Upper lobe of left lung (tissue), 6 donors: ENCODE measurements around the gene C11orf52. TPM values are rescaled to one million over a fixed set of nuclear protein-coding genes. Genes with fewer than 3 reads are reported as not detected.

Experiments used
- ATAC-seq, 2 donors: fragments of 200-7000 bp; cut with Tn5 transposase; one replicate each; pipeline ENCODE4 v1.9.1; 2022; ENCODE audit warnings: mild to moderate bottlenecking in 2 of 2, moderate library complexity in 2 of 2; ENCODE audit not compliant: low FRiP score in 2 of 2
- DNase-seq, 2 donors: peaks; one replicate each; pipeline ENCODE4 v3.0.0-alpha.2; 2019 to 2020
- H3K27ac ChIP-seq, 4 donors: fragments of 200-600 bp; sonication (generic); one replicate each; pipeline ENCODE4 v1.5.1; 2016 to 2019
- H3K27me3 ChIP-seq, 4 donors: fragments of 200-600 bp; sonication (generic); one replicate each; pipeline ENCODE4 v1.5.1; 2017 to 2019
- H3K36me3 ChIP-seq, 4 donors: fragments of 200-600 bp; sonication (generic); one replicate each; pipeline ENCODE4 v1.5.1; 2016 to 2019
- H3K4me1 ChIP-seq, 4 donors: fragments of 200-600 bp; sonication (generic); one replicate each; pipeline ENCODE4 v1.5.1; 2018 to 2019
- H3K4me3 ChIP-seq, 4 donors: fragments of 200-600 bp; sonication (generic); one replicate each; pipeline ENCODE4 v1.5.1; 2017 to 2019; ENCODE audit warnings: mild to moderate bottlenecking in 2 of 4, moderate library complexity in 1 of 4
- H3K9me3 ChIP-seq, 4 donors: fragments of 200-600 bp; sonication (generic); one replicate each; pipeline ENCODE4 v1.5.1; 2018 to 2019
- EP300 ChIP-seq, 4 donors: sonication (generic); formaldehyde crosslinking; IDR thresholded peaks; one replicate each; pipeline ENCODE4 v1.5.1; 2017; ENCODE audit warnings: antibody characterized with exemption in 4 of 4, control low read depth in 2 of 4
- POLR2A ChIP-seq, 4 donors: fragments of 450-650 bp; IDR thresholded peaks; one replicate each; pipeline ENCODE4 v1.5.1; 2016 to 2017; ENCODE audit warnings: antibody characterized with exemption in 4 of 4, mild to moderate bottlenecking in 2 of 4
- POLR2AphosphoS5 ChIP-seq, 2 donors: sonication (generic); formaldehyde crosslinking; IDR thresholded peaks; one replicate each; pipeline ENCODE4 v1.5.1; 2017; ENCODE audit warnings: antibody characterized with exemption in 2 of 2
- WGBS, 2 donors: methylation state at CpG; one replicate each; pipeline ENCODE4 v1.1.5; 2017 to 2018; 5-methylcytosine and 5-hydroxymethylcytosine counted together
- total RNA-seq, 6 donors: library from RNA; depleted of rRNA in 4 of 6; stranded (reverse); fragments of >200 nt in 4 of 6; gene quantifications; one replicate each; pipeline versions ENCODE4 v1.1.0 to v1.2.1, GENCODE V29; 2016 to 2021
- TF ChIP-seq, protein P1 (sequence below), 6 experiments: fragments of 450-650 bp in 4 of 6; fragments of 200-600 bp in 2 of 6; sonication (generic) in 2 of 6; IDR thresholded peaks; one replicate each; pipeline ENCODE4 v1.5.1; 2016 to 2019; ENCODE audit warnings: antibody characterized with exemption in 6 of 6
- donor health status: DM: no; HTN: no; CAD: no; lungs with moderate emphysema.
- donor health status: DM: no; HTN: yes; CAD: no; lungs with severe emphysema.

The C11orf52 gene
- total RNA-seq, 6 donors from 2014 or later: 7.1 to 26.7 (median 11.3) TPM

DNA sequence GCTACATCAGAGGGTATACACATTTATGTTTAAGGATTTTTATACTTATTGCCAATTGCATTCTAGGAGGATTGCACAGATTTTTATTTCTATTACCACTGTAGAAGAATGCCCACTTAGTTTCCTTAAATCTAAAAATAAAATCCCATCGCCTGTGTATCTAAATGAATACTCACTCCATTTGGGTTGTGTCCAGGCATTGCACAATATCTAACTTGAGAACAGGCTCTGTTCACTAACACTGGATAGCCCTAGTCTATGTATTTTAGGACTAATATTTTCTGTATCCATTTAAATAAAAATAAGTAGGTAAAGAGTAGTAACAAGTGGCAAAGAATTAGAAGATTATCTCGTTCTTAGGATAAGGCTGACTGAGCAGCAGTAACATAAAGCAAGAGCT lies 4.1 kb downstream of the C11orf52 start:
- no peaks in the 10 kb centered on the region for H3K9me3 ChIP-seq
- DNase-seq: peak in 1 of 2 donors; percentile 74
- TF ChIP-seq POLR2A (IDR thresholded peaks at IDR 0.05): no peak
- peak in 1 of 2 donors; percentile 49 for TF ChIP-seq POLR2AphosphoS5 (IDR thresholded peaks at IDR 0.05)
- TF ChIP-seq EP300 (IDR thresholded peaks at IDR 0.05): peak in 1 of 4 donors; percentile 45
- peak overlapping the region; percentile 74 to 90 (median 82) for H3K27ac ChIP-seq
- H3K27me3 ChIP-seq: no peaks in the 10 kb centered on the region
- H3K36me3 ChIP-seq: no peaks in the 10 kb centered on the region
- H3K4me1 ChIP-seq: peaks cover 19 to 44% (median 35%) of the 10 kb centered on the region in 4 donors
- no peak overlapping the region for H3K4me3 ChIP-seq
- WGBS, 2 donors: 11 to 22% methylated on average over 2 of the region's 2 CpGs
- no peak for ATAC-seq

DNA sequence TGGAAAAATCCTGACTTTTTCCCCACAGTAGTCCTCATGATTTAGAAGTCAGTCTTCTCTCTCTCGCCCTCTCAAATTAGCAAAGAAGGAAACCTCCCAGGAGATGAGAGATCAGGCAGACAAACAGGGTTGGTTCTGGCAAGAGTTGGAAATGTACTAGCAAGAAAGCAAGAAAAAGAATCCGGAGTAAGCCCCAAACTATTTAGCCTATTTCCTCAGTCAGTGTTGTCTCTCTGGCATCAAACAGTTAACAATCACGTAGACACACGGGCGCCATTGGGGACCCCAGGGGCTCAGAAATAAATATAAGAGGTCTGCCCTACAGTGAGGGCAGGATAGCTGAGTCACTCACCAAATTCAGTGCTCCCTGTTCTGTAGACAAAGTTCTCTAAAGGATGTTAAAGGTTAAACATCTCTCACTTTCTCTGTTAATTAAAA lies 4.7 kb downstream of the C11orf52 start:
- ATAC-seq (peak in 1 of 2 donors; percentile 2), DNase-seq (no peak)
- peaks cover 19 to 39% (median 33%) of the 10 kb centered on the region in 4 donors for H3K4me1 ChIP-seq
- H3K27ac ChIP-seq: peak overlapping the region; percentile 74 to 90 (median 82)
- H3K4me3 ChIP-seq: no peak overlapping the region
- no peaks in the 10 kb centered on the region for H3K36me3 ChIP-seq
- TF ChIP-seq POLR2AphosphoS5 (IDR thresholded peaks at IDR 0.05) (no peak), POLR2A (IDR thresholded peaks at IDR 0.05) (no peak), EP300 (IDR thresholded peaks at IDR 0.05) (no peak)
- TF ChIP-seq, protein P1, sequence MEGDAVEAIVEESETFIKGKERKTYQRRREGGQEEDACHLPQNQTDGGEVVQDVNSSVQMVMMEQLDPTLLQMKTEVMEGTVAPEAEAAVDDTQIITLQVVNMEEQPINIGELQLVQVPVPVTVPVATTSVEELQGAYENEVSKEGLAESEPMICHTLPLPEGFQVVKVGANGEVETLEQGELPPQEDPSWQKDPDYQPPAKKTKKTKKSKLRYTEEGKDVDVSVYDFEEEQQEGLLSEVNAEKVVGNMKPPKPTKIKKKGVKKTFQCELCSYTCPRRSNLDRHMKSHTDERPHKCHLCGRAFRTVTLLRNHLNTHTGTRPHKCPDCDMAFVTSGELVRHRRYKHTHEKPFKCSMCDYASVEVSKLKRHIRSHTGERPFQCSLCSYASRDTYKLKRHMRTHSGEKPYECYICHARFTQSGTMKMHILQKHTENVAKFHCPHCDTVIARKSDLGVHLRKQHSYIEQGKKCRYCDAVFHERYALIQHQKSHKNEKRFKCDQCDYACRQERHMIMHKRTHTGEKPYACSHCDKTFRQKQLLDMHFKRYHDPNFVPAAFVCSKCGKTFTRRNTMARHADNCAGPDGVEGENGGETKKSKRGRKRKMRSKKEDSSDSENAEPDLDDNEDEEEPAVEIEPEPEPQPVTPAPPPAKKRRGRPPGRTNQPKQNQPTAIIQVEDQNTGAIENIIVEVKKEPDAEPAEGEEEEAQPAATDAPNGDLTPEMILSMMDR (IDR thresholded peaks at IDR 0.05): no peak
- WGBS, 2 donors: 28 to 35% methylated on average over 5 of the region's 5 CpGs
- H3K27me3 ChIP-seq: no peaks in the 10 kb centered on the region
- no peaks in the 10 kb centered on the region for H3K9me3 ChIP-seq

DNA sequence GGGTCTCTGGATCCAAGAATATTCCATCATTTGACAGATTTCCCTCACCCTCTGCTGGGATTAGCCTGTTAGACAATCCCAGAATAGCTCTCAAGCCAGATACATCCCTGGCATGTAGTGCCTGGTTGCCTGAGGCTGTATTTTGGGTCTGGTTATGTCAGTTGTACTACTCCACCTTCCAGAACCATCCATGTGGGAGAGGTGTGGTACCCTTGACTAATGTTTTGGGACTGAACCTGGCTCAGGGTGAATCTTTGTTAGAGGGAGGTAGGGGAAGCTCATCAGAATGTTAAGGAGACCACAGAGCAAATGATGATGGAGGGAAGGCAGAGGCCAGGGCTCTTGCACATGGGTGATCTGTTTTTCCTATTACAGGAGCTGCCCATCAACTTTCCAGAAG lies 5.2 kb downstream of the C11orf52 start:
- Histone ChIP-seq H3K36me3 (no peaks in the 10 kb centered on the region), H3K4me1 (peaks cover 19 to 39% (median 33%) of the 10 kb centered on the region in 4 donors), H3K4me3 (no peak overlapping the region), H3K27ac (peak overlapping the region; percentile 74 to 90 (median 82)), H3K9me3 (no peaks in the 10 kb centered on the region), H3K27me3 (no peaks in the 10 kb centered on the region)
- DNase-seq (no peak), ATAC-seq (no peak)
- TF ChIP-seq POLR2A (IDR thresholded peaks at IDR 0.05): no peak

DNA sequence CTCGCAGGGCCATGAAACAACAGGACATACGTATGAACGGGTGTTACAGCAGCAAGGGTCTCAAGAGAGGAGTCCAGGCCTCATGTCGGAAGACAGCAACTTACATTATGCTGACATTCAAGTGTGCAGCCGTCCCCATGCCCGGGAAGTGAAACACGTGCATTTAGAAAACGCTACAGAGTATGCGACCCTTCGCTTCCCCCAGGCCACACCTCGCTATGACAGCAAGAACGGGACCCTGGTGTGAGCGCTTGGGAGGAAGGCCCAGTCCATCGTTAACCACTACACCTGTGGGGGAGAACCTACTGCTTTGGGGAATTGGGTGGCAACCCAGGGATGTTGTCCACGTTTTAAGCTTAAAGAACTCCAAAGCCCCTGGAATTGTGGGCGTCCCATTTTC lies 7.2 kb downstream of the C11orf52 start:
- DNase-seq (no peak), ATAC-seq (no peak)
- no peaks in the 10 kb centered on the region for H3K9me3 ChIP-seq
- no peaks in the 10 kb centered on the region for H3K27me3 ChIP-seq
- 95 to 96% methylated on average over 16 of the region's 16 CpGs for WGBS, 2 donors
- peaks cover 19 to 38% (median 30%) of the 10 kb centered on the region in 4 donors for H3K4me1 ChIP-seq
- no peak for TF ChIP-seq EP300 (IDR thresholded peaks at IDR 0.05)
- no peak for TF ChIP-seq POLR2AphosphoS5 (IDR thresholded peaks at IDR 0.05)
- TF ChIP-seq, protein P1 (IDR thresholded peaks at IDR 0.05): no peak
- TF ChIP-seq POLR2A (IDR thresholded peaks at IDR 0.05): no peak
- H3K36me3 ChIP-seq: no peaks in the 10 kb centered on the region
- peak overlapping the region; percentile 80 to 90 (median 86) for H3K27ac ChIP-seq
- no peak overlapping the region for H3K4me3 ChIP-seq

DNA sequence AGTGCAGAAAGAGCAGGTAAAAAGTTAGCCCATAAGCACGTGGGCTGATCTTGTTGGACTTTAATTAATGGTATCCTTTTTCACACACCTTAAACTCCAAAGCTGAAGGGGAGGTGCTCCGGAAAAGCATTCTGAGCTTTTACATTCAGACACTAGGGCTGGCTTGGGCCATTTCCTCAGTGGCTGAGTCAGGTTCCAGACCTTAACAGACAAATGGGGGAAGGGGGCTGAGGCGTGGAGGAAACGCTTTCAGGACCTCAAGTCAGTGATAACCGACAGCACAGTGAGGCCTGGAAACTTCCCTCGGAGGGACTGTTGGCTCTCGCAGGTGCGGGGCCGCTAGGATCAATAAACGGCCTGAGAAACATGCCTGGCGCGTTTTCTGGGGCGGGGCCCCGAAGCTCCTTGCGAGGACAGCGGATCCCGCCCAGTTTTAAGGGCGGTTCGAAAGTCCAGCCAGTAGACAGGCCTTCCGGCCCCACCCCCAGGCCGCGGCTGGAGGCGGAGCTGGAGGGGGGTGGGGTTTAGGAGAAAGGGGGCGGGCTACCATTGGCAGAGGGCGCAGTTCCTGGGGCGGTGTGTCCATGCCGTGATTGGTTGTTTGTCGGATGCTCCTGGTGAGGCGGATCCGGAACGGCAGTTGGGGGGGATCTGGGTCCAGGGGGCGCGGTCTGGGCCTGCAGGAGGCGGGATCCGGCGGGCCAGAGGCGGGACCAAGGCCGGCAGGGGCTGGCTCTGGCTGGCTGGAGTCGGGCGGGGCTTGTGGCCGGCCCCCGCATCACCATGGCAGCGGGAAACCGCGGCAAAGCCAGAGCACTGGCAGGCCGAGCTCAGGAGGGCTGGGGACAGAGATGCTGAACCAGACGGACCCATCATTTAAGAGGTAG lies 8.0 kb downstream of the C11orf52 start:
- ATAC-seq (peak; percentile 97 to 99), DNase-seq (peak; percentile 98 to 99)
- TF ChIP-seq, protein P1 (IDR thresholded peaks at IDR 0.05): peak in 2 of 6 experiments; percentile 32 to 44
- TF ChIP-seq POLR2AphosphoS5 (IDR thresholded peaks at IDR 0.05): peak; percentile 41 to 69
- no peak for TF ChIP-seq EP300 (IDR thresholded peaks at IDR 0.05)
- peak in 1 of 4 donors; percentile 57 for TF ChIP-seq POLR2A (IDR thresholded peaks at IDR 0.05)
- no peaks in the 10 kb centered on the region for H3K9me3 ChIP-seq
- peaks cover 19 to 41% (median 30%) of the 10 kb centered on the region in 4 donors for H3K4me1 ChIP-seq
- H3K4me3 ChIP-seq: peak overlapping the region; percentile 9 to 55 (median 45)
- H3K36me3 ChIP-seq: no peaks in the 10 kb centered on the region
- H3K27ac ChIP-seq: peak overlapping the region; percentile 80 to 90 (median 86)
- no peaks in the 10 kb centered on the region for H3K27me3 ChIP-seq
- 1% methylated on average over 15 to 39 of the region's 47 CpGs for WGBS, 2 donors
